A549 (cell line): ENCODE measurements around the gene CCDC30. TPM values are rescaled to one million over a fixed set of nuclear protein-coding genes. Genes with fewer than 3 reads are reported as not detected.

ENCODE experiments used
- ATAC-seq, 2 experiments: fragments of 200-7000 bp in 1 of 2; fragments of >200 bp in 1 of 2; cut with Nextera tagmentation in 1 of 2; cut with Tn5 transposase in 1 of 2; 3 replicates each; pipeline versions ENCODE4 v1.8.0 to v1.9.1; 2018 to 2020; ENCODE audit warnings: mild to moderate bottlenecking in 1 of 2, moderate library complexity in 1 of 2
- CTCF ChIA-PET: fragments of 300-600 bp; sonication (Branson Sonifier 250); formaldehyde crosslinking; extraction: SDS; loops from one replicate; lab custom pipeline; 2021; ENCODE audit warnings: antibody characterized with exemption, inconsistent platforms; lab: Yijun Ruan, JAX
- POLR2A ChIA-PET: fragments of 350-600 bp; formaldehyde crosslinking; extraction: SDS; loops from one replicate; lab custom pipeline; 2021; ENCODE audit warnings: antibody characterized with exemption, inconsistent platforms; lab: Yijun Ruan, JAX
- DNase-seq, 2 experiments: peaks; one replicate each; pipeline versions ENCODE4 v3.0.0 to v3.0.0-alpha.2; 2011 to 2016; ENCODE audit warnings: low read depth in 1 of 2, low spot score in 1 of 2
- FAIRE-seq: peaks from 2 replicates; lab custom pipeline; 2011; peaks lifted over from hg19 to GRCh38; lab: Jason Lieb, UNC
- H3K27ac ChIP-seq, 2 experiments: fragments of >200 bp; sonication (Bioruptor Twin); formaldehyde crosslinking; 3 replicates each; pipeline ENCODE4 v1.5.1; 2016 to 2017
- H3K4me1 ChIP-seq: fragments of >200 bp; sonication (Bioruptor Twin); formaldehyde crosslinking; 3 replicates; pipeline ENCODE4 v1.6.1; 2016
- H3K4me2 ChIP-seq: fragments of >200 bp; sonication (Bioruptor Twin); formaldehyde crosslinking; 3 replicates; pipeline ENCODE4 v1.6.1; 2016
- H3K4me3 ChIP-seq: fragments of >200 bp; sonication (Bioruptor Twin); formaldehyde crosslinking; 3 replicates; pipeline ENCODE4 v1.5.1; 2016
- H3K9me3 ChIP-seq: fragments of >200 bp; sonication (Bioruptor Twin); formaldehyde crosslinking; 3 replicates; pipeline ENCODE4 v1.6.1; 2016
- ATOH8 ChIP-seq: fragments of 250-450 bp; sonication (Bioruptor Pico); IDR thresholded peaks from 2 replicates; pipeline ENCODE4 v1.5.0; 2020; ENCODE audit warnings: low read depth, mild to moderate bottlenecking, moderate library complexity
- CBX8 ChIP-seq: fragments of 200-600 bp; sonication (generic); IDR thresholded peaks from 2 replicates; pipeline ENCODE4 v1.6.1; 2016
- EHF ChIP-seq: fragments of 250-450 bp; sonication (Bioruptor Pico); IDR thresholded peaks from 2 replicates; pipeline ENCODE4 v1.5.0; 2020; ENCODE audit warnings: mild to moderate bottlenecking
- ELK1 ChIP-seq: fragments of 150-350 bp; IDR thresholded peaks from 2 replicates; pipeline ENCODE4 v1.6.1; 2014; ENCODE audit warnings: low read depth, mild to moderate bottlenecking, low read length
- EP300 ChIP-seq, 2 experiments: fragments of >200 bp; sonication (Bioruptor Twin); formaldehyde crosslinking; IDR thresholded peaks; 2 replicates in 1 of 2; 3 replicates in 1 of 2; pipeline ENCODE4 v1.6.1; 2016 to 2017
- ESRRA ChIP-seq: fragments of 150-350 bp; IDR thresholded peaks from 2 replicates; pipeline ENCODE4 v1.6.1; 2014; ENCODE audit warnings: mild to moderate bottlenecking, low read length, borderline replicate concordance
- FOXS1 ChIP-seq: fragments of 250-450 bp; sonication (Bioruptor Pico); IDR thresholded peaks from 2 replicates; pipeline ENCODE4 v1.5.0; 2020; ENCODE audit warnings: mild to moderate bottlenecking, moderate library complexity
- HDAC2 ChIP-seq: fragments of 200-600 bp; sonication (generic); IDR thresholded peaks from 2 replicates; pipeline ENCODE4 v1.6.1; 2016
- HES2 ChIP-seq: fragments of >200 bp; sonication (Bioruptor Twin); formaldehyde crosslinking; IDR thresholded peaks from 2 replicates; pipeline ENCODE4 v1.6.1; 2016
- HMGXB4 ChIP-seq: fragments of 250-450 bp; sonication (Bioruptor Pico); IDR thresholded peaks from 2 replicates; pipeline ENCODE4 v1.5.0; 2021; ENCODE audit warnings: mild to moderate bottlenecking, moderate library complexity, borderline replicate concordance
- HOXB13 ChIP-seq: fragments of 250-450 bp; sonication (Bioruptor Pico); IDR thresholded peaks from 2 replicates; pipeline ENCODE4 v1.5.0; 2020; ENCODE audit warnings: low read depth, mild to moderate bottlenecking, moderate library complexity
- HOXB5 ChIP-seq: fragments of 250-450 bp; sonication (Bioruptor Pico); IDR thresholded peaks from 2 replicates; pipeline ENCODE4 v1.5.0; 2020; ENCODE audit warnings: mild to moderate bottlenecking, moderate library complexity
- KDM1A ChIP-seq: fragments of 200-600 bp; sonication (generic); IDR thresholded peaks from 2 replicates; pipeline ENCODE4 v1.6.1; 2016; ENCODE audit warnings: low read depth, mild to moderate bottlenecking
- MYC ChIP-seq: IDR thresholded peaks from 2 replicates; pipeline ENCODE4 v1.6.1; 2012; ENCODE audit warnings: mild to moderate bottlenecking, inconsistent platforms, low read length, improper control_type of control experiment, borderline replicate concordance
- NPAS2 ChIP-seq: fragments of 250-450 bp; sonication (Bioruptor Pico); IDR thresholded peaks from 2 replicates; pipeline ENCODE4 v1.8.0; 2022; ENCODE audit warnings: mild to moderate bottlenecking, moderate library complexity, borderline replicate concordance
- RAD21 ChIP-seq, 2 experiments: fragments of >200 bp in 1 of 2; sonication (Bioruptor Twin) in 1 of 2; formaldehyde crosslinking in 1 of 2; IDR thresholded peaks in 1 of 2; conservative IDR thresholded peaks in 1 of 2; 2 replicates in 1 of 2; 3 replicates in 1 of 2; pipeline ENCODE4 v1.6.1; 2012 to 2018; ENCODE audit warnings: inconsistent platforms in 1 of 2
- REST ChIP-seq: fragments of 200-600 bp; sonication (generic); IDR thresholded peaks from 2 replicates; pipeline ENCODE4 v1.6.1; 2016; ENCODE audit warnings: antibody characterized with exemption, mild to moderate bottlenecking, moderate library complexity
- TFCP2L1 ChIP-seq: fragments of 250-450 bp; sonication (Bioruptor Pico); IDR thresholded peaks from 2 replicates; pipeline ENCODE4 v1.5.0; 2021; ENCODE audit warnings: mild to moderate bottlenecking
- WGBS: methylation state at CpG from one replicate; pipeline ENCODE4 v1.1.6; 2017; ENCODE audit errors: missing lambda C conversion rate; 5-methylcytosine and 5-hydroxymethylcytosine counted together
- polyA plus RNA-seq, 4 experiments: library from polyadenylated mRNA; depleted of rRNA in 3 of 4; stranded (reverse); fragments of >200 nt; fragmentation: RNase III in 1 of 4; extraction: RNeasy Plus Mini Kit Qiagen cat#74134 plus additional on column Dnase treatment in 1 of 4; gene quantifications; 2 replicates in 3 of 4; 3 replicates in 1 of 4; pipeline ENCODE4 v1.2.3, GENCODE V29; 2011 to 2017

The CCDC30 gene
- polyA plus RNA-seq, 2 of the 4 experiments (the other 2 are of a cell fraction): 0.75 to 1.6 TPM

GRCh38 chr1:42523171-42523570 lies 60.1 kb downstream of the CCDC30 start:
- POLR2A ChIA-PET: no interaction called here

More at GRCh38 chr1:42523171-42523570, 60.1 kb downstream of the CCDC30 start:
- Histone ChIP-seq H3K4me2 (no peak overlapping the region), H3K4me3 (no peak overlapping the region), H3K4me1 (no peaks in the 10 kb centered on the region), H3K9me3 (peaks cover 14% of the 10 kb centered on the region; the same call in 2 of the 3 replicates), H3K27ac (no peak overlapping the region)
- DNase-seq (no peak), ATAC-seq (no peak), FAIRE-seq (no peak)
- TF ChIP-seq REST: no peak
- TF ChIP-seq HMGXB4: no peak
- no peak for TF ChIP-seq CBX8
- TF ChIP-seq MYC: no peak
- no peak for TF ChIP-seq HDAC2
- no peak for TF ChIP-seq ELK1
- no peak for TF ChIP-seq EP300 (IDR thresholded peaks at IDR 0.05)
- no peak for TF ChIP-seq ESRRA
- TF ChIP-seq ATOH8 (CRISPR knock-in tag): no peak
- TF ChIP-seq HOXB13 (CRISPR knock-in tag): no peak
- TF ChIP-seq EHF: no peak
- no peak for TF ChIP-seq FOXS1
- no peak for TF ChIP-seq RAD21 (conservative IDR thresholded peaks at IDR 0.05 in 1 of 2, IDR thresholded peaks at IDR 0.05 in 1 of 2)
- TF ChIP-seq HOXB5: no peak
- no peak for TF ChIP-seq KDM1A
- no peak for TF ChIP-seq HES2
- TF ChIP-seq TFCP2L1 (CRISPR knock-in tag): no peak
- TF ChIP-seq NPAS2 (CRISPR knock-in tag): no peak
- CTCF ChIA-PET: no interaction called here
- WGBS: 38% methylated on average over 3 of the region's 3 CpGs
